ELR (cell line): ENCODE data around the gene RPLP2.

Source experiments
- DNase-seq: peaks from one replicate; pipeline ENCODE4 v3.0.0-alpha.2; 2015; ENCODE audit warnings: low read depth

The RPLP2 gene

GRCh38 chr11:803770-804598, 5.8 kb upstream of the RPLP2 start:
- no peak for DNase-seq

GRCh38 chr11:804599-804964, 5.2 kb upstream of the RPLP2 start:
- DNase-seq = no peak

- DNase-seq = no peak
Observed at GRCh38 chr11:808427-809286, 1.1 kb upstream of the RPLP2 start.

- DNase-seq = no peak
Observed at GRCh38 chr11:810040-810567, 337 bp downstream of the RPLP2 start.

- peak; percentile 33 for DNase-seq
Observed at GRCh38 chr11:811446-812245, 1.9 kb downstream of the RPLP2 start.

GRCh38 chr11:812390-812789, 2.6 kb downstream of the RPLP2 start:
- no peak for DNase-seq

GRCh38 chr11:813072-813455, 3.3 kb downstream of the RPLP2 start:
- no peak for DNase-seq

GRCh38 chr11:813456-814096, 3.8 kb downstream of the RPLP2 start:
- no peak for DNase-seq

- no peak for DNase-seq
Observed at GRCh38 chr11:815675-816432, 6.1 kb downstream of the RPLP2 start.

GRCh38 chr11:816433-816779, 6.6 kb downstream of the RPLP2 start:
- DNase-seq = no peak

- peak; percentile 57 for DNase-seq
Observed at GRCh38 chr11:818396-819128, 8.8 kb downstream of the RPLP2 start, which contains the start of gene PNPLA2. PNPLA2 (plus strand) TSS chr11:818914; CDS start chr11:819719, 805 bp downstream.

- DNase-seq = peak; percentile 92
Observed at GRCh38 chr11:819129-819931, 9.6 kb downstream of the RPLP2 start.

- DNase-seq = peak; percentile 91
Observed at GRCh38 chr11:819943-820649, 10.3 kb downstream of the RPLP2 start.

GRCh38 chr11:820655-821511, 11.1 kb downstream of the RPLP2 start:
- peak; percentile 65 for DNase-seq

- no peak for DNase-seq
Observed at GRCh38 chr11:821512-822371, 12.0 kb downstream of the RPLP2 start.

GRCh38 chr11:823441-824291, 13.9 kb downstream of the RPLP2 start:
- DNase-seq = no peak
